IMR-90 (cell line): Measurements from ENCODE around the gene UBE2O.

Experiments used
- BHLHE40 ChIP-seq: fragments of 150-350 bp; IDR thresholded peaks from 2 replicates; pipeline ENCODE4 v1.6.1; 2016; ENCODE audit warnings: mild to moderate bottlenecking, low read depth, low read length
- FOS ChIP-seq: fragments of 150-350 bp; IDR thresholded peaks from 2 replicates; pipeline ENCODE4 v1.6.1; 2016; ENCODE audit warnings: low read depth, low read length
- MAZ ChIP-seq: IDR thresholded peaks from 2 replicates; pipeline ENCODE4 v1.6.1; 2012; ENCODE audit warnings: low read depth, mild to moderate bottlenecking, low read length, improper control_type of control experiment, moderate library complexity, borderline replicate concordance
- POLR2A ChIP-seq: IDR thresholded peaks from 2 replicates; pipeline ENCODE4 v1.6.1; 2012; ENCODE audit warnings: mild to moderate bottlenecking, low read depth, low read length
- RAD21 ChIP-seq: IDR thresholded peaks from 2 replicates; pipeline ENCODE4 v1.6.1; 2012; ENCODE audit warnings: low read length, improper control_type of control experiment
- RCOR1 ChIP-seq: IDR thresholded peaks from 2 replicates; pipeline ENCODE4 v1.6.1; 2012; ENCODE audit warnings: mild to moderate bottlenecking, low read length, improper control_type of control experiment; ENCODE audit not compliant: insufficient replicate concordance
- SMC3 ChIP-seq: fragments of 150-350 bp; IDR thresholded peaks from 2 replicates; pipeline ENCODE4 v1.6.1; 2016; ENCODE audit warnings: low read depth, mild to moderate bottlenecking, antibody characterized with exemption, low read length, moderate library complexity
- TF ChIP-seq, protein P1 (sequence below): conservative IDR thresholded peaks from 2 replicates; pipeline ENCODE4 v1.5.1; 2012; ENCODE audit warnings: mild to moderate bottlenecking, low read depth, low read length, improper control_type of control experiment
- TF ChIP-seq, protein P2 (sequence below): fragments of 150-350 bp; IDR thresholded peaks from 2 replicates; pipeline ENCODE4 v1.6.1; 2017; ENCODE audit warnings: mild to moderate bottlenecking, antibody characterized with exemption, low read length, low read depth
- TF ChIP-seq, protein P3 (sequence below): fragments of 150-350 bp; IDR thresholded peaks from 2 replicates; pipeline ENCODE4 v1.6.1; 2016; ENCODE audit warnings: low read depth, mild to moderate bottlenecking, low read length, moderate library complexity, borderline replicate concordance

DNA sequence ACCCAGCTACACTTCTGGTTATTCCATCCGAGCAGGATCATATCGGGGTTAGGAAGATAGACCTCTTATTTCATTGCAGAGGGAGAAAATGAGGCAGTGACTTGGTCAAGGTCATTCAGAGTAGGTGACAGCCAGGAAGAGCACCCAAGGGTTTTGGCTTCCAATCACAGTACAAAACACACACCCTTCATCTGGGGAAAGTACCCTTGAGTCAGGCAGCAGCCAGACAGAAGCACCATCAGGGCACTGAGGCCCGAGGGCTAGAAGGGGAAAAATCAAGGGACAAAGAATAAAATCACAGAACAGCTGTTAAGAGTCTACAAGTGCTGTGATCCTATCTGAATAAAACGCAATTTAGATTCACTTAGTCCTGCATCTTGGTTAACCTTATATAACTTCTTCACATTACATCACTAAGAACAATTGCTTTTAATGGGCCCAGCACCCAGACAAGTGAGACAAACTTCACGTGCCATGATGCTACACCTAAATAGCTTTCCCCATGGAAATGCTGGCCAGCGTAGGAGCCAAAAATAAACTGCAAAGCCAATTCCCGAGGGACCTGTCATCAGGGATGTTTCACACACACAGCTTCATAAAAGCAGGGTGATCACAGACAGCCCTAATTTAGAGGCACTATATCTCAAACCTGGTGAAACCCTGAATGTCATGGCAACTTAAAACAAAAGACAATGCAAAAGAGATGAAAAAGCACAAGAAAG, 4.9 kb downstream of the UBE2O start:
- TF ChIP-seq POLR2A (no peak), SMC3 (no peak), RCOR1 (no peak), MAZ (no peak), FOS (no peak), RAD21 (no peak), BHLHE40 (peak; percentile 53)
- TF ChIP-seq, protein P1, sequence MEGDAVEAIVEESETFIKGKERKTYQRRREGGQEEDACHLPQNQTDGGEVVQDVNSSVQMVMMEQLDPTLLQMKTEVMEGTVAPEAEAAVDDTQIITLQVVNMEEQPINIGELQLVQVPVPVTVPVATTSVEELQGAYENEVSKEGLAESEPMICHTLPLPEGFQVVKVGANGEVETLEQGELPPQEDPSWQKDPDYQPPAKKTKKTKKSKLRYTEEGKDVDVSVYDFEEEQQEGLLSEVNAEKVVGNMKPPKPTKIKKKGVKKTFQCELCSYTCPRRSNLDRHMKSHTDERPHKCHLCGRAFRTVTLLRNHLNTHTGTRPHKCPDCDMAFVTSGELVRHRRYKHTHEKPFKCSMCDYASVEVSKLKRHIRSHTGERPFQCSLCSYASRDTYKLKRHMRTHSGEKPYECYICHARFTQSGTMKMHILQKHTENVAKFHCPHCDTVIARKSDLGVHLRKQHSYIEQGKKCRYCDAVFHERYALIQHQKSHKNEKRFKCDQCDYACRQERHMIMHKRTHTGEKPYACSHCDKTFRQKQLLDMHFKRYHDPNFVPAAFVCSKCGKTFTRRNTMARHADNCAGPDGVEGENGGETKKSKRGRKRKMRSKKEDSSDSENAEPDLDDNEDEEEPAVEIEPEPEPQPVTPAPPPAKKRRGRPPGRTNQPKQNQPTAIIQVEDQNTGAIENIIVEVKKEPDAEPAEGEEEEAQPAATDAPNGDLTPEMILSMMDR = no peak
- TF ChIP-seq, protein P2, sequence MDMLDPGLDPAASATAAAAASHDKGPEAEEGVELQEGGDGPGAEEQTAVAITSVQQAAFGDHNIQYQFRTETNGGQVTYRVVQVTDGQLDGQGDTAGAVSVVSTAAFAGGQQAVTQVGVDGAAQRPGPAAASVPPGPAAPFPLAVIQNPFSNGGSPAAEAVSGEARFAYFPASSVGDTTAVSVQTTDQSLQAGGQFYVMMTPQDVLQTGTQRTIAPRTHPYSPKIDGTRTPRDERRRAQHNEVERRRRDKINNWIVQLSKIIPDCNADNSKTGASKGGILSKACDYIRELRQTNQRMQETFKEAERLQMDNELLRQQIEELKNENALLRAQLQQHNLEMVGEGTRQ = no peak
- TF ChIP-seq, protein P3, sequence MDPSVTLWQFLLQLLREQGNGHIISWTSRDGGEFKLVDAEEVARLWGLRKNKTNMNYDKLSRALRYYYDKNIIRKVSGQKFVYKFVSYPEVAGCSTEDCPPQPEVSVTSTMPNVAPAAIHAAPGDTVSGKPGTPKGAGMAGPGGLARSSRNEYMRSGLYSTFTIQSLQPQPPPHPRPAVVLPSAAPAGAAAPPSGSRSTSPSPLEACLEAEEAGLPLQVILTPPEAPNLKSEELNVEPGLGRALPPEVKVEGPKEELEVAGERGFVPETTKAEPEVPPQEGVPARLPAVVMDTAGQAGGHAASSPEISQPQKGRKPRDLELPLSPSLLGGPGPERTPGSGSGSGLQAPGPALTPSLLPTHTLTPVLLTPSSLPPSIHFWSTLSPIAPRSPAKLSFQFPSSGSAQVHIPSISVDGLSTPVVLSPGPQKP = no peak
